Parathyroid adenoma (tissue), 2 donors: ENCODE results near the gene MRTO4.
"Not testable (repeated sequence)": the region's sequence is repeated elsewhere in the genome, so short reads cannot be mapped to it uniquely, and the experiment has no call there.

Experiments
- H2AFZ ChIP-seq: fragments of 300-600 bp; sonication (generic); one replicate; pipeline ENCODE4 v1.7.0; 2017; ENCODE audit warnings: antibody characterized with exemption, mild to moderate bottlenecking
- H3K27ac ChIP-seq: fragments of 300-600 bp; sonication (generic); one replicate; pipeline ENCODE4 v1.7.0; 2017
- H3K27me3 ChIP-seq: fragments of 300-600 bp; sonication (generic); one replicate; pipeline ENCODE4 v1.7.0; 2017; ENCODE audit warnings: low read length; ENCODE audit not compliant: control insufficient read depth, insufficient read depth
- H3K36me3 ChIP-seq: fragments of 300-600 bp; sonication (generic); one replicate; pipeline ENCODE4 v1.7.0; 2017; ENCODE audit warnings: low read length; ENCODE audit not compliant: control insufficient read depth, insufficient read depth
- H3K4me1 ChIP-seq: fragments of 300-600 bp; sonication (generic); one replicate; pipeline ENCODE4 v1.7.0; 2017; ENCODE audit warnings: control low read depth
- H3K4me2 ChIP-seq: fragments of 300-600 bp; sonication (generic); one replicate; pipeline ENCODE4 v1.7.0; 2017; ENCODE audit warnings: low read length
- H3K4me3 ChIP-seq: fragments of 300-600 bp; sonication (generic); one replicate; pipeline ENCODE4 v1.7.0; 2017; ENCODE audit warnings: low read depth, low read length
- H3K79me2 ChIP-seq: fragments of 300-600 bp; sonication (generic); one replicate; pipeline ENCODE4 v1.7.0; 2017; ENCODE audit warnings: control low read depth
- H3K9ac ChIP-seq: fragments of 300-600 bp; sonication (generic); one replicate; pipeline ENCODE4 v1.7.0; 2017; ENCODE audit warnings: mild to moderate bottlenecking
- H3K9me3 ChIP-seq: fragments of 300-600 bp; sonication (generic); one replicate; pipeline ENCODE4 v1.7.0; 2017; ENCODE audit warnings: low read length; ENCODE audit not compliant: control insufficient read depth
- CTCF ChIP-seq: fragments of 300-600 bp; sonication (generic); IDR thresholded peaks from one replicate; pipeline ENCODE4 v1.7.0; 2017; ENCODE audit warnings: antibody characterized with exemption, mild to moderate bottlenecking
- donor health status: primary hyperparathyroidism.

Gene MRTO4

GRCh38 chr1:19272064-19272463 lies 20.5 kb downstream of the MRTO4 start:
- no peak for TF ChIP-seq CTCF
- H3K36me3 ChIP-seq: no peaks in the 10 kb centered on the region
- H3K4me2 ChIP-seq: no peak overlapping the region
- H3K4me1 ChIP-seq: no peaks in the 10 kb centered on the region
- no peaks in the 10 kb centered on the region for H3K9me3 ChIP-seq
- H3K4me3 ChIP-seq: no peak overlapping the region
- H3K9ac ChIP-seq: no peak overlapping the region
- H3K27me3 ChIP-seq: no peaks in the 10 kb centered on the region
- no peak overlapping the region for H3K27ac ChIP-seq
- no peaks in the 10 kb centered on the region for H3K79me2 ChIP-seq
- no peak overlapping the region for H2AFZ ChIP-seq

GRCh38 chr1:19273106-19273843 lies 21.7 kb downstream of the MRTO4 start:
- no peak overlapping the region for H3K27ac ChIP-seq
- H3K9ac ChIP-seq: no peak overlapping the region
- H2AFZ ChIP-seq: no peak overlapping the region
- no peaks in the 10 kb centered on the region for H3K27me3 ChIP-seq
- no peaks in the 10 kb centered on the region for H3K9me3 ChIP-seq
- no peaks in the 10 kb centered on the region for H3K4me1 ChIP-seq
- no peak for TF ChIP-seq CTCF
- H3K4me2 ChIP-seq: peak overlapping the region; percentile 30
- no peak overlapping the region for H3K4me3 ChIP-seq
- H3K79me2 ChIP-seq: no peaks in the 10 kb centered on the region
- H3K36me3 ChIP-seq: no peaks in the 10 kb centered on the region

GRCh38 chr1:19273844-19274531 lies 22.4 kb downstream of the MRTO4 start:
- H3K9me3 ChIP-seq, H3K9ac ChIP-seq, H3K36me3 ChIP-seq, H3K27ac ChIP-seq, H3K4me3 ChIP-seq, H3K27me3 ChIP-seq, H3K4me1 ChIP-seq, H3K79me2 ChIP-seq: not testable (repeated sequence)
- Histone ChIP-seq H2AFZ (peak overlapping the region; percentile 45), H3K4me2 (peak overlapping the region; percentile 53)

- Histone ChIP-seq H3K27me3 (no peaks in the 10 kb centered on the region), H3K79me2 (no peaks in the 10 kb centered on the region), H3K9ac (no peak overlapping the region), H3K4me1 (no peaks in the 10 kb centered on the region), H3K27ac (no peak overlapping the region), H3K36me3 (no peaks in the 10 kb centered on the region), H3K4me2 (no peak overlapping the region), H2AFZ (no peak overlapping the region), H3K4me3 (no peak overlapping the region), H3K9me3 (no peaks in the 10 kb centered on the region)
- no peak for TF ChIP-seq CTCF
Observed at GRCh38 chr1:19274636-19275035, 23.0 kb downstream of the MRTO4 start.

GRCh38 chr1:19283891-19284290 lies 32.3 kb downstream of the MRTO4 start:
- no peak overlapping the region for H2AFZ ChIP-seq
- H3K79me2 ChIP-seq: no peaks in the 10 kb centered on the region
- H3K4me2 ChIP-seq: no peak overlapping the region
- no peak overlapping the region for H3K27ac ChIP-seq
- H3K9ac ChIP-seq: no peak overlapping the region
- H3K36me3 ChIP-seq: no peaks in the 10 kb centered on the region
- H3K27me3 ChIP-seq: no peaks in the 10 kb centered on the region
- H3K4me1 ChIP-seq: no peaks in the 10 kb centered on the region
- TF ChIP-seq CTCF: no peak
- no peak overlapping the region for H3K4me3 ChIP-seq
- H3K9me3 ChIP-seq: no peaks in the 10 kb centered on the region
